Peyer's patch (tissue), 4 donors: ENCODE data around the gene MGAT4C.

Experiments
- POLR2A ChIP-seq, 2 donors: fragments of 450-650 bp; IDR thresholded peaks; one replicate each; pipeline ENCODE4 v1.5.1; 2017; ENCODE audit warnings: antibody characterized with exemption in 2 of 2, mild to moderate bottlenecking in 2 of 2, moderate library complexity in 2 of 2
- TF ChIP-seq, protein P1 (sequence below), 6 experiments: fragments of 450-650 bp in 4 of 6; fragments of 200-600 bp in 2 of 6; sonication (generic) in 1 of 6; IDR thresholded peaks; one replicate each; pipeline ENCODE4 v1.5.1; 2017 to 2019; ENCODE audit warnings: antibody characterized with exemption in 6 of 6, mild to moderate bottlenecking in 3 of 6, moderate library complexity in 1 of 6

DNA sequence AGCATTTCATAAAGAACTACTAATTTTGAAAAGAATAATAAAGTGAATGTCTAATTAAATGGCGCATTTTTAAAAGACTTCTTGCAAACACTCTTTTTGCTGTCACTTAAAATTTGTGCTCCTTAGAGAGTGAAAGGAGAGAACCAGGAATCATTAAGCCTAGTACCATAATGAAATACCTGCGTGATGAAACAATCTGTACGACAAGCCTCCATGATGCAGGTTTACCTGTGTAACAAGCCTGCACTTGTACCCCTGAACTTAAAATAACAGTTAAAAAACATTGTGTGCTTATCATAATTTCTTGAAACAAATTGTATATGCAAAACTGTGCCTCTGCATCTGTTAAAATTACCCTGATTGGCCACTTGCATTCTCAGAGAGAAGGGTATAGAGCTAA, 108.1 kb downstream of the MGAT4C start:
- TF ChIP-seq, protein P1, sequence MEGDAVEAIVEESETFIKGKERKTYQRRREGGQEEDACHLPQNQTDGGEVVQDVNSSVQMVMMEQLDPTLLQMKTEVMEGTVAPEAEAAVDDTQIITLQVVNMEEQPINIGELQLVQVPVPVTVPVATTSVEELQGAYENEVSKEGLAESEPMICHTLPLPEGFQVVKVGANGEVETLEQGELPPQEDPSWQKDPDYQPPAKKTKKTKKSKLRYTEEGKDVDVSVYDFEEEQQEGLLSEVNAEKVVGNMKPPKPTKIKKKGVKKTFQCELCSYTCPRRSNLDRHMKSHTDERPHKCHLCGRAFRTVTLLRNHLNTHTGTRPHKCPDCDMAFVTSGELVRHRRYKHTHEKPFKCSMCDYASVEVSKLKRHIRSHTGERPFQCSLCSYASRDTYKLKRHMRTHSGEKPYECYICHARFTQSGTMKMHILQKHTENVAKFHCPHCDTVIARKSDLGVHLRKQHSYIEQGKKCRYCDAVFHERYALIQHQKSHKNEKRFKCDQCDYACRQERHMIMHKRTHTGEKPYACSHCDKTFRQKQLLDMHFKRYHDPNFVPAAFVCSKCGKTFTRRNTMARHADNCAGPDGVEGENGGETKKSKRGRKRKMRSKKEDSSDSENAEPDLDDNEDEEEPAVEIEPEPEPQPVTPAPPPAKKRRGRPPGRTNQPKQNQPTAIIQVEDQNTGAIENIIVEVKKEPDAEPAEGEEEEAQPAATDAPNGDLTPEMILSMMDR (IDR thresholded peaks at IDR 0.05), result no peak
- no peak for TF ChIP-seq POLR2A (IDR thresholded peaks at IDR 0.05)
